NOMO-1 treated with dmso at 0.1 percent for 144 hours (cell line): ENCODE measurements around the gene ARHGAP44.

Experiments
- DNase-seq: peaks from one replicate; lab custom pipeline; 2025; ENCODE audit not compliant: unreplicated experiment; lab: John Stamatoyannopoulos, UW

Gene ARHGAP44, protein sequence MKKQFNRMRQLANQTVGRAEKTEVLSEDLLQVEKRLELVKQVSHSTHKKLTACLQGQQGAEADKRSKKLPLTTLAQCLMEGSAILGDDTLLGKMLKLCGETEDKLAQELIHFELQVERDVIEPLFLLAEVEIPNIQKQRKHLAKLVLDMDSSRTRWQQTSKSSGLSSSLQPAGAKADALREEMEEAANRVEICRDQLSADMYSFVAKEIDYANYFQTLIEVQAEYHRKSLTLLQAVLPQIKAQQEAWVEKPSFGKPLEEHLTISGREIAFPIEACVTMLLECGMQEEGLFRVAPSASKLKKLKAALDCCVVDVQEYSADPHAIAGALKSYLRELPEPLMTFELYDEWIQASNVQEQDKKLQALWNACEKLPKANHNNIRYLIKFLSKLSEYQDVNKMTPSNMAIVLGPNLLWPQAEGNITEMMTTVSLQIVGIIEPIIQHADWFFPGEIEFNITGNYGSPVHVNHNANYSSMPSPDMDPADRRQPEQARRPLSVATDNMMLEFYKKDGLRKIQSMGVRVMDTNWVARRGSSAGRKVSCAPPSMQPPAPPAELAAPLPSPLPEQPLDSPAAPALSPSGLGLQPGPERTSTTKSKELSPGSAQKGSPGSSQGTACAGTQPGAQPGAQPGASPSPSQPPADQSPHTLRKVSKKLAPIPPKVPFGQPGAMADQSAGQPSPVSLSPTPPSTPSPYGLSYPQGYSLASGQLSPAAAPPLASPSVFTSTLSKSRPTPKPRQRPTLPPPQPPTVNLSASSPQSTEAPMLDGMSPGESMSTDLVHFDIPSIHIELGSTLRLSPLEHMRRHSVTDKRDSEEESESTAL

DNA sequence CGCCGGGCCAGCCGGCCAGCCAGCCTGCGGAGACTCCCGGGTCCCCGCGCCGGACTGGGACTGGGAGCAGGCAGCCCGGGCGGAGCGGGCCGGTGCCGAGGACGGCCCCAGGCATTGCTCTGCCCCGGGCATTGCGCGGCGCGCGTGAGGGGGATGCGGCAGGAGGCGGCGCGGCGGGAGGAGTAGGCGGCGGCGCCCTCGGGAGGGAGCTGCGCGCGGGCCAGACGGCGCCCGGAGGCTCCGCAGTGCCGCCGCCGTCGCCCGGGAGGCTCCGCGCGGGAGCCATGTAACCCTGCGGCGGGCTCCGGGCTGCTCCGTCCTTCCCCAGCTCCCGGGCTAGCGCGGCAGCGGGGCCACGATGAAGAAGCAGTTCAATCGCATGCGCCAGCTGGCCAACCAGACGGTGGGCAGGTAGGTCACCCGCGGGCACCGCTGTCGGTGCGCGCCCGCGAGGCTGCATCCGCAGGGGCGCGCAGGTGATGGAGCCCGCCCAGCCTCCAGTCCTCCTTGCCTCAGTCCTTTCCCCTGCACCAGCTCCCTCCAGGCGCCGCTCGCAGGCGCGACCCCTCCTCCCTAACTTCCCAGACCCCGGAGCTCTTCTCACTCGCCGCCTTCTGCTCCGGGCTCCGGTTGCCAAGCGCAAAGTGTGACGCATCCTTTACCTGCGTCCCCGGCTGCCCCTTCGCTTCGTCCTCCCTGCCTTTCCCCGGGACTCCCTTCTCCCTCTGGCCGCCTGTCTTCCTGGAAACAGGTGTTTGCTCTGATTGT lies at the start of gene ARHGAP44:
ARHGAP44 (plus strand) TSS at position 18 of the 768 bp plus-strand sequence; CDS start at position 359, 341 bp downstream.
- no peak for DNase-seq

GRCh38 chr17:12739500-12739899 lies 49.8 kb upstream of the ARHGAP44 start:
- no peak for DNase-seq

- no peak for DNase-seq
Observed at GRCh38 chr17:12743046-12743445, 46.3 kb upstream of the ARHGAP44 start.

DNA sequence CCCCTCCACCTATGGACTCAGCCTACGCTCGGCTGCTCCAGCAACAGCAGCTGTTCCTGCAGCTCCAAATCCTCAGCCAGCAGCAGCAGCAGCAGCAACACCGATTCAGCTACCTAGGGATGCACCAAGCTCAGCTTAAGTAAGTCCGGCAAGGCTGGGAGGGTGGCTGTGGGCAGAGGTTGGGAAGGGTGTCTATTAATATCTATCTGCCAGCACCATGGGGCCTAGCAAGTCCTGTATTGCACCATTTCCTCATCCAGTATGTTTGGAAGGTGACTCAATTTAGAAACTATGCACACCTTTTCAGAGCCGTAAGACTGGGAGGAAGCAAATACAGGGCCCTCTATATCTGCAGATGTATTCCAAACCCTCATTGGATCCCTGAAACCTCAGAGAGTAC lies 45.0 kb upstream of the ARHGAP44 start:
- DNase-seq: no peak

DNA sequence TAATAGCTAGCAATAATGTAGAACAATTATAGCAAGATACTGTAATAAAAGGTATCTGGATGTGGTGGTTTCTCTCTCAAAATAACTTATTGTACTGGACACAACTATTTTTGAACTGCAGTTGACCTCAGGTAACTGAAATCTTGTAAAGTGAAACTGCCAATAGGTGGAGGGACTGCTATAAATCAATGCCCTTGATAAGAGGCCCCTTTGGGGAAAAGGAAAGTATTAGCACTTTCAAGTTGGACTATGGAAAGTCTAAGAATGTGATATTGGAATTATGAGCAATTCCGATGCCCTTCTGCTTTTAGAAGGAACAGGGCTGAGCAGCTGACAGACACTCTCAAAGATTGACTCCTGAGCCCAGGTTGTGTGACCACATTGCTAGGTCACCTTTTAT lies 44.5 kb upstream of the ARHGAP44 start:
- no peak for DNase-seq

DNA sequence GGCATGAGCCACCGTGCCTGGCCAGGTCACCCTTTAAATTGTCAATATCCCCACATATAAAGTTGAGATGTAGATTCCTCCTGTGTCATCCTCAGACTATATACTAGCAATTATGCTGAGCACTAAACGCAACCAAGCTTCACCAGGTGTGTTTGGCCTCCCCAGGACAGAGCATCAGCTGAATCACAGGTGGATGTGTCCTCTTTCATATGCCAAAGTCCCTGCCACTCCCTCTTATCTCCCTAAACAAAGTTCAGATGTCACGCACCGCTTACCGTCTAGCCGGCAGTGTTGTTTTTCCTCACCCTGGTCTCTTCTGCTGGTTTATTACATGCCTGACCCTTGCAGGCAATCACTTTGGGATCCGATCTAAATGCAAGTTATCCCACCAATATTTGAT lies 43.8 kb upstream of the ARHGAP44 start:
- no peak for DNase-seq

DNA sequence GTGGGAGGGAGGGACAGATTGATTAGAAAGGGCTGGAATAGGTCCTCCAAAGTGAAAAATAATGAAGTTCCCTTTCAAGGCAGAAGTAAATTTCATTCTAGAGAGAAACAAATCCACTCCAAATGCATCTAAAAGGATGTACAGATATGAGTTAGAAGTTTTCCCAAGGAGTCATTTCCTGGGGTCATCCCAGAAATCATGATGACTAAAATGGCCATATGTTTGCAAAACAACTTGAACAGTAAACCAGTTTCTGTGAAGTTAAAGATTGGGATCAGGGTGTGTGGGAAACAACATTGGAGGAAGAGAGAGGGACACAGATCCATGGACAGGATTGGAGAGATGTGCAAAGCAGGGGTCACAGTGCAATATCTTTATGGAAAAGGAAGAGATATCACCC lies 32.5 kb upstream of the ARHGAP44 start:
- DNase-seq: no peak

DNA sequence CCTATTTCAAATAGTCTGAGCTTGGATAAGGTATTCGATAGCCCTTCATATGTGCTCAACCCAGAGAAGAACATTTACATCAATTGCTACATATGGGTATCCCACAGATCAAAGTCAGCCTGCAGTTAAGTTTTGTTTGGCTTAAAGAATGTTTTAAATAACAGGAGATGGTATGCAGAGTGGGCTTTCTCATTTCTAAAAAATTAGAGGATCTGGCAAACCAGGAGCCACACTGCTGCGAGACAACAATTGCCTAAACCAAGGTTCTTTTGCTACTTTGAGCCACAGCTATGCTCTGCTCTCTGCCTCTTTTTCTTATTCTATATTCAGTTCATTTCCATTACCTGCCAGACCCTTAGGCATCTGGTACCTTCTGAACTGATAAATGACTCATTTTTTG lies 30.2 kb upstream of the ARHGAP44 start:
- DNase-seq: no peak

GRCh38 chr17:12765548-12765947 lies 23.8 kb upstream of the ARHGAP44 start:
- DNase-seq: no peak

GRCh38 chr17:12768255-12768654 lies 21.0 kb upstream of the ARHGAP44 start:
- no peak for DNase-seq

DNA sequence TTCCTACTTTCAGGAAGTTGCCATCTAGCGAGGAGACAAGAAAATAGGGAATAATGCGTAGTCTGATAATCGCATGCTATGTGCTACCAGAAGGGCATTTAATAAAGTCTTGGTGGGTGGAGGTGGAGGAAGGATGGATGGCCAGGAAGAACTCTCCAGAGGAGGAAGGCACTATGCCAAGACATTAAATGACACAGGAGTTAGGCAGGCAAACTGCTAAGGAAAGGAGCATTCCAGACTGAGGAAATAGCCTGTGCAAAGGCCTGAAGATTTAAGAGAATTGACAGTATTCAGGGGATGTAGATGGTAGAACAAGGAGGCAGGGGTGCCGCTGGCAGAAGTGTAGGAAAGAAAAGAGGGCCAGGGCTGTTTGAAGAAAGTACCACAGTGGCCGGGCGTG lies 19.3 kb upstream of the ARHGAP44 start:
- DNase-seq: no peak

GRCh38 chr17:12773153-12773552 lies 16.1 kb upstream of the ARHGAP44 start:
- no peak for DNase-seq

- DNase-seq: no peak
Observed at GRCh38 chr17:12789075-12789480, 220 bp upstream of the ARHGAP44 start.

DNA sequence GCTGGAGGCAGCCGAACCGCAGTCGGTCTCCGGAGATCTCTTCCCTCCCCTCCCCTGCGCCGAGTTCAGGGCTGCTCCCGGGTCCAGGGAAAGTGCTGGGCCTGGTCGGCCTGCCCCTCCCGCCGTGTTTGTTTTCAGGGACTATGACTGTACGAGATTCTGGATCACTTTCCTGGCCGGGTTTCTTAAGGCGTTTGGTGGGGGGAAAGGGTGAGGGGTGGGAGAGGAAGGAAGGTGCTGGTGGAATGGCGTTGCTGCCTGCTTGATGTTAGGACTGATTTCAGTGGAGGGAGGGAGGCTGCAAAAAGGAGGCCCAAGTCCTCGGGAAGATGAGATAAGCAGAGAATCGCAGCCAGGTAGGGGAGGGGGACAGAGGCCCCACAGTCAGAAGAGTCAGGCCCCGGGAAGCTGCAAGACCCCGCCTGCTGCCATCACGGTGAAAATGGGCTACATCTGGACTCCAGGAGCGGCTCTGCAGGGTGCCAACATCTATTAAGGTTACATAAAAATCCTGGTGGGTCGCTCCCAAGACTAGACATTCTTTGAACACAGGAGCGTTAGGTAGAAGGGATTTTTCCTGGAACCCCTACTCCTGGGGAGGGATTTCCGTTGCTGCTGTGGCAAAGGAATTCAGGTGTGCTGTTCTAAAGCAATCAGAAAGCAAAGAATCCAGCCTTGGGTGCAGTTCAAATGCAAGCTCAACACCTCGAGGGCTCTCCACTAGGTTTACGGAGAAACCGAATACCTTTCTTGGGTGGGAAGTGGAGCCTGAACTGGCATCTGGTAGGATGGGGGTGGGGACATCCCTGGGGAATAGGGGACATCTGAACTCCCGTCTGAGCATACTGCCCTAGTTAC lies 1.2 kb downstream of the ARHGAP44 start:
- DNase-seq: no peak

DNA sequence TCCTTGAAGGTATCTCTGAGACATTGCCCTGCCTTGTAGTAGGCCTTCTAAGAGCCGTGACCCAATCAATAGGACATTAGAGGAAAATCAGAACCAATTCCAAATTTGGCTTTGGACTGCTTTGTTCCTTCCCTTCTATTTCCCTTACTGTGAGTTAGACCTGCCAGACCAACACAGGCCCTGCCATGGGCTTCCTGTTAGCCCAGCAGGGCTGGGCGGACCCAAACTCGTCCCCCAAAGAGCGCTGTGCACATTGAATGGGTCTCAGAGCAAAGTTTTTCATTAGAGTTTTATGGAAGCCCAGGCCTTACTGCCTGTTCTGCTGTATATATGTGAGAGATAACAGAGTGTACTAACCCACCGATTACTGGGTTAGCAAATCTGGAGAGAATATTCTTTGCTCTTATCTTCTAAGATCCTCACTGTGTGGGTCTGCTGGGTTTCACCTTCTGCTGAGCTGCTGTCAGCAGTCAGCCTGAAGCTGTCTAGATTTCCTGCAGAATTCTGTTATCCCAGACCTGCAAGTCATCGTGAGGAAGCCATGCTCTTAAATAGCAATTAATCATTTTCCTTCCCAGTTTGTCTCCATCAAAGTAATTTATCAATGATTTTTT lies 5.7 kb downstream of the ARHGAP44 start:
- DNase-seq: no peak

- no peak for DNase-seq
Observed at GRCh38 chr17:12800855-12801365, 11.6 kb downstream of the ARHGAP44 start.

GRCh38 chr17:12806630-12807029 lies 17.3 kb downstream of the ARHGAP44 start:
- no peak for DNase-seq

GRCh38 chr17:12808723-12809122 lies 19.4 kb downstream of the ARHGAP44 start:
- no peak for DNase-seq

GRCh38 chr17:12812877-12813276 lies 23.6 kb downstream of the ARHGAP44 start:
- DNase-seq: no peak

DNA sequence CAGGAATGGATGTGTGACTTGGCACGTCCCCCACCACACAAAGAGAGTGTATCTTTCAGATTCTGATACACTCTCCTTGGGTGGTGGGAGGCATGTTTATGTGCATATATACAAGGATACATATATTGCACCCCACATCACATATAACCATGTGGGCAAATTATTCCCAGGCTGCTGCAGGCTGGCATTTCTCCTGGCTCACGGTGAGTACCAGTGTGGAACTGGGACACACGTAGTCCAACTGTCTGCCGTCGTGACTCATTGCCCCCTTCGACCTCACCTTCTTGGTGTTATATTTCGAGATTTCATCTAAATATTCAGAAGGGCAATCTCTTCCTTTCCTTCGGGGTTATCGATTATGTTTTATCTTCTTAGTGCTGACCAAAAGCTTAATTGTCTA lies 24.4 kb downstream of the ARHGAP44 start:
- DNase-seq: no peak
